Measurements from ENCODE around the gene SLC6A3.

The SLC6A3 gene

GRCh38 chr5:1483856-1484729, 38.9 kb upstream of the SLC6A3 start:
- H3K36me3 ChIP-seq (ENCODE audit: control insufficient read depth in 1 of 2, insufficient read depth in 2 of 2, low read length in 2 of 2), result peaks cover 14 to 40% of the 10 kb centered on the region in 2 donors
- H3K9me3 ChIP-seq (ENCODE audit: control insufficient read depth in 1 of 2, low read length in 2 of 2), result no peaks in the 10 kb centered on the region
- H3K4me1 ChIP-seq (ENCODE audit: control insufficient read depth in 1 of 2, insufficient read depth in 2 of 2, low read length in 2 of 2), result no peaks in the 10 kb centered on the region
- no peaks in the 10 kb centered on the region for H3K27me3 ChIP-seq (ENCODE audit: low read depth, low read length)
- no peak overlapping the region for H3K4me3 ChIP-seq (ENCODE audit: low read depth in 1 of 2, low read length in 2 of 2)
- H3K27ac ChIP-seq (ENCODE audit: low read length), result no peak overlapping the region

GRCh38 chr5:1483064-1483463, 37.8 kb upstream of the SLC6A3 start:
- no peaks in the 10 kb centered on the region for H3K27me3 ChIP-seq (ENCODE audit: low read depth, low read length)
- H3K9me3 ChIP-seq (ENCODE audit: control insufficient read depth in 1 of 2, low read length in 2 of 2), result no peaks in the 10 kb centered on the region
- H3K36me3 ChIP-seq (ENCODE audit: control insufficient read depth in 1 of 2, insufficient read depth in 2 of 2, low read length in 2 of 2), result peaks cover 14 to 38% of the 10 kb centered on the region in 2 donors
- H3K4me1 ChIP-seq (ENCODE audit: control insufficient read depth in 1 of 2, insufficient read depth in 2 of 2, low read length in 2 of 2), result no peaks in the 10 kb centered on the region
- no peak overlapping the region for H3K4me3 ChIP-seq (ENCODE audit: low read depth in 1 of 2, low read length in 2 of 2)
- H3K27ac ChIP-seq (ENCODE audit: low read length), result no peak overlapping the region

- H3K4me3 ChIP-seq (ENCODE audit: low read depth in 1 of 2, low read length in 2 of 2), result no peak overlapping the region
- H3K4me1 ChIP-seq (ENCODE audit: control insufficient read depth in 1 of 2, insufficient read depth in 2 of 2, low read length in 2 of 2), result no peaks in the 10 kb centered on the region
- H3K27ac ChIP-seq (ENCODE audit: low read length), result no peak overlapping the region
- peaks cover 10 to 33% of the 10 kb centered on the region in 2 donors for H3K36me3 ChIP-seq (ENCODE audit: control insufficient read depth in 1 of 2, insufficient read depth in 2 of 2, low read length in 2 of 2)
- H3K27me3 ChIP-seq (ENCODE audit: low read depth, low read length), result no peaks in the 10 kb centered on the region
- H3K9me3 ChIP-seq (ENCODE audit: control insufficient read depth in 1 of 2, low read length in 2 of 2), result no peaks in the 10 kb centered on the region
These were observed 36.7 kb upstream of the SLC6A3 start for GRCh38 chr5:1481959-1482331.

- Histone ChIP-seq H3K9me3 (ENCODE audit: control insufficient read depth in 1 of 2, low read length in 2 of 2) (no peaks in the 10 kb centered on the region), H3K27me3 (ENCODE audit: low read depth, low read length) (no peaks in the 10 kb centered on the region), H3K4me1 (ENCODE audit: control insufficient read depth in 1 of 2, insufficient read depth in 2 of 2, low read length in 2 of 2) (no peaks in the 10 kb centered on the region), H3K27ac (ENCODE audit: low read length) (no peak overlapping the region), H3K4me3 (ENCODE audit: low read depth in 1 of 2, low read length in 2 of 2) (no peak overlapping the region), H3K36me3 (ENCODE audit: control insufficient read depth in 1 of 2, insufficient read depth in 2 of 2, low read length in 2 of 2) (peaks cover 10 to 33% of the 10 kb centered on the region in 2 donors)
These were observed 36.2 kb upstream of the SLC6A3 start for GRCh38 chr5:1481266-1481958.

GRCh38 chr5:1480806-1481205, 35.6 kb upstream of the SLC6A3 start:
- Histone ChIP-seq H3K27me3 (ENCODE audit: low read depth, low read length) (no peaks in the 10 kb centered on the region), H3K36me3 (ENCODE audit: control insufficient read depth in 1 of 2, insufficient read depth in 2 of 2, low read length in 2 of 2) (peaks cover 5 to 29% of the 10 kb centered on the region in 2 donors), H3K27ac (ENCODE audit: low read length) (no peak overlapping the region), H3K4me3 (ENCODE audit: low read depth in 1 of 2, low read length in 2 of 2) (no peak overlapping the region), H3K4me1 (ENCODE audit: control insufficient read depth in 1 of 2, insufficient read depth in 2 of 2, low read length in 2 of 2) (no peaks in the 10 kb centered on the region), H3K9me3 (ENCODE audit: control insufficient read depth in 1 of 2, low read length in 2 of 2) (no peaks in the 10 kb centered on the region)

GRCh38 chr5:1480217-1480616, 35.0 kb upstream of the SLC6A3 start:
- peaks cover 5 to 29% of the 10 kb centered on the region in 2 donors for H3K36me3 ChIP-seq (ENCODE audit: control insufficient read depth in 1 of 2, insufficient read depth in 2 of 2, low read length in 2 of 2)
- no peak overlapping the region for H3K27ac ChIP-seq (ENCODE audit: low read length)
- no peaks in the 10 kb centered on the region for H3K4me1 ChIP-seq (ENCODE audit: control insufficient read depth in 1 of 2, insufficient read depth in 2 of 2, low read length in 2 of 2)
- H3K9me3 ChIP-seq (ENCODE audit: control insufficient read depth in 1 of 2, low read length in 2 of 2), result no peaks in the 10 kb centered on the region
- no peaks in the 10 kb centered on the region for H3K27me3 ChIP-seq (ENCODE audit: low read depth, low read length)
- no peak overlapping the region for H3K4me3 ChIP-seq (ENCODE audit: low read depth in 1 of 2, low read length in 2 of 2)

GRCh38 chr5:1479581-1480188, 34.4 kb upstream of the SLC6A3 start:
- Histone ChIP-seq H3K27me3 (ENCODE audit: low read depth, low read length) (no peaks in the 10 kb centered on the region), H3K36me3 (ENCODE audit: control insufficient read depth in 1 of 2, insufficient read depth in 2 of 2, low read length in 2 of 2) (peaks cover 9 to 27% of the 10 kb centered on the region in 2 donors), H3K4me1 (ENCODE audit: control insufficient read depth in 1 of 2, insufficient read depth in 2 of 2, low read length in 2 of 2) (no peaks in the 10 kb centered on the region), H3K27ac (ENCODE audit: low read length) (no peak overlapping the region), H3K9me3 (ENCODE audit: control insufficient read depth in 1 of 2, low read length in 2 of 2) (no peaks in the 10 kb centered on the region), H3K4me3 (ENCODE audit: low read depth in 1 of 2, low read length in 2 of 2) (no peak overlapping the region)

- H3K4me1 ChIP-seq (ENCODE audit: control insufficient read depth in 1 of 2, insufficient read depth in 2 of 2, low read length in 2 of 2), result no peaks in the 10 kb centered on the region
These were observed 33.8 kb upstream of the SLC6A3 start for GRCh38 chr5:1479066-1479465.

GRCh38 chr5:1478271-1479035, 33.2 kb upstream of the SLC6A3 start:
- Histone ChIP-seq H3K27me3 (ENCODE audit: low read depth, low read length) (no peaks in the 10 kb centered on the region), H3K4me1 (ENCODE audit: control insufficient read depth in 1 of 2, insufficient read depth in 2 of 2, low read length in 2 of 2) (no peaks in the 10 kb centered on the region), H3K27ac (ENCODE audit: low read length) (peak overlapping the region; percentile 20), H3K36me3 (ENCODE audit: control insufficient read depth in 1 of 2, insufficient read depth in 2 of 2, low read length in 2 of 2) (peaks cover 9 to 35% of the 10 kb centered on the region in 2 donors), H3K9me3 (ENCODE audit: control insufficient read depth in 1 of 2, low read length in 2 of 2) (no peaks in the 10 kb centered on the region), H3K4me3 (ENCODE audit: low read depth in 1 of 2, low read length in 2 of 2) (no peak overlapping the region)

More at GRCh38 chr5:1479066-1479465, 33.8 kb upstream of the SLC6A3 start:
- H3K9me3 ChIP-seq (ENCODE audit: control insufficient read depth in 1 of 2, low read length in 2 of 2), result no peaks in the 10 kb centered on the region
- peaks cover 9 to 29% of the 10 kb centered on the region in 2 donors for H3K36me3 ChIP-seq (ENCODE audit: control insufficient read depth in 1 of 2, insufficient read depth in 2 of 2, low read length in 2 of 2)
- no peak overlapping the region for H3K27ac ChIP-seq (ENCODE audit: low read length)
- no peak overlapping the region for H3K4me3 ChIP-seq (ENCODE audit: low read depth in 1 of 2, low read length in 2 of 2)
- no peaks in the 10 kb centered on the region for H3K27me3 ChIP-seq (ENCODE audit: low read depth, low read length)

- Histone ChIP-seq H3K36me3 (ENCODE audit: control insufficient read depth in 1 of 2, insufficient read depth in 2 of 2, low read length in 2 of 2) (peaks cover 9 to 46% of the 10 kb centered on the region in 2 donors), H3K9me3 (ENCODE audit: control insufficient read depth in 1 of 2, low read length in 2 of 2) (no peaks in the 10 kb centered on the region), H3K4me3 (ENCODE audit: low read depth in 1 of 2, low read length in 2 of 2) (no peak overlapping the region), H3K27ac (ENCODE audit: low read length) (no peak overlapping the region), H3K4me1 (ENCODE audit: control insufficient read depth in 1 of 2, insufficient read depth in 2 of 2, low read length in 2 of 2) (no peaks in the 10 kb centered on the region), H3K27me3 (ENCODE audit: low read depth, low read length) (no peaks in the 10 kb centered on the region)
These were observed 32.1 kb upstream of the SLC6A3 start for GRCh38 chr5:1477341-1477740.

- H3K4me1 ChIP-seq (ENCODE audit: control insufficient read depth in 1 of 2, insufficient read depth in 2 of 2, low read length in 2 of 2), result no peaks in the 10 kb centered on the region
- no peak overlapping the region for H3K27ac ChIP-seq (ENCODE audit: low read length)
- H3K27me3 ChIP-seq (ENCODE audit: low read depth, low read length), result no peaks in the 10 kb centered on the region
- peaks cover 9 to 49% of the 10 kb centered on the region in 2 donors for H3K36me3 ChIP-seq (ENCODE audit: control insufficient read depth in 1 of 2, insufficient read depth in 2 of 2, low read length in 2 of 2)
- H3K9me3 ChIP-seq (ENCODE audit: control insufficient read depth in 1 of 2, low read length in 2 of 2), result no peaks in the 10 kb centered on the region
- no peak overlapping the region for H3K4me3 ChIP-seq (ENCODE audit: low read depth in 1 of 2, low read length in 2 of 2)
These were observed 31.7 kb upstream of the SLC6A3 start for GRCh38 chr5:1476967-1477310.
